H9 (cell line): ENCODE measurements around the gene KCNMA1. TPM values are rescaled to one million over a fixed set of nuclear protein-coding genes. Genes with fewer than 3 reads are reported as not detected.

ENCODE experiments used
- DNase-seq: peaks from one replicate; pipeline ENCODE4 v3.0.0-alpha.2; 2017
- H2AFZ ChIP-seq: one replicate; pipeline ENCODE4 v1.6.1; 2013; ENCODE audit warnings: mild to moderate bottlenecking, low read length, control low read depth, moderate library complexity
- H2AK5ac ChIP-seq: 2 replicates; pipeline ENCODE4 v1.6.1; 2013; ENCODE audit warnings: low read length, control low read depth, mixed read lengths; ENCODE audit not compliant: insufficient read length
- H2BK120ac ChIP-seq: one replicate; pipeline ENCODE4 v1.6.1; 2013; ENCODE audit warnings: low read depth, mild to moderate bottlenecking, low read length, control low read depth, inconsistent platforms; ENCODE audit not compliant: poor library complexity, severe bottlenecking
- H2BK12ac ChIP-seq: 2 replicates; pipeline ENCODE4 v1.6.1; 2013; ENCODE audit warnings: low read length, control low read depth, mixed read lengths, low read depth; ENCODE audit not compliant: insufficient read length
- H2BK15ac ChIP-seq: 2 replicates; pipeline ENCODE4 v1.6.1; 2013; ENCODE audit warnings: low read depth, low read length, control low read depth
- H2BK20ac ChIP-seq: one replicate; pipeline ENCODE4 v1.6.1; 2013; ENCODE audit warnings: low read depth, mild to moderate bottlenecking, low read length, control low read depth, inconsistent platforms; ENCODE audit not compliant: poor library complexity, severe bottlenecking
- H2BK5ac ChIP-seq: 2 replicates; pipeline ENCODE4 v1.6.1; 2013; ENCODE audit warnings: low read length, control low read depth, mixed read lengths; ENCODE audit not compliant: insufficient read length
- H3K14ac ChIP-seq: 2 replicates; pipeline ENCODE4 v1.6.1; 2013; ENCODE audit warnings: low read length, control low read depth; ENCODE audit not compliant: insufficient read depth
- H3K18ac ChIP-seq: 2 replicates; pipeline ENCODE4 v1.6.1; 2013; ENCODE audit warnings: low read depth, mild to moderate bottlenecking, mixed read lengths, low read length, control low read depth; ENCODE audit not compliant: insufficient read length
- H3K23ac ChIP-seq: 2 replicates; pipeline ENCODE4 v1.6.1; 2013; ENCODE audit warnings: low read length, control low read depth, mixed read lengths, low read depth; ENCODE audit not compliant: insufficient read length
- H3K23me2 ChIP-seq: 2 replicates; pipeline ENCODE4 v1.6.1; 2013; ENCODE audit warnings: low read depth, mild to moderate bottlenecking, mixed read lengths, low read length, control low read depth; ENCODE audit not compliant: insufficient read length, poor library complexity, severe bottlenecking
- H3K27ac ChIP-seq: 2 replicates; pipeline ENCODE4 v1.5.1; 2013; ENCODE audit warnings: low read length, control low read depth, mixed read lengths, low read depth; ENCODE audit not compliant: insufficient read length
- H3K27me3 ChIP-seq: 2 replicates; pipeline ENCODE4 v1.6.1; 2013; ENCODE audit warnings: low read length, control low read depth, inconsistent platforms; ENCODE audit not compliant: insufficient read depth
- H3K4ac ChIP-seq: 2 replicates; pipeline ENCODE4 v1.6.1; 2013; ENCODE audit warnings: low read depth, mild to moderate bottlenecking, control low read depth, inconsistent platforms, low read length, moderate library complexity
- H3K4me1 ChIP-seq: 2 replicates; pipeline ENCODE4 v1.6.1; 2013; ENCODE audit warnings: low read length, control low read depth, inconsistent platforms; ENCODE audit not compliant: insufficient read depth
- H3K4me2 ChIP-seq: 2 replicates; pipeline ENCODE4 v1.6.1; 2013; ENCODE audit warnings: low read length, control low read depth, mixed read lengths; ENCODE audit not compliant: insufficient read length, insufficient read depth
- H3K56ac ChIP-seq: 2 replicates; pipeline ENCODE4 v1.6.1; 2013; ENCODE audit warnings: low read depth, mild to moderate bottlenecking, mixed read lengths, low read length, control low read depth; ENCODE audit not compliant: insufficient read length
- H3K79me1 ChIP-seq: 2 replicates; pipeline ENCODE4 v1.6.1; 2013; ENCODE audit warnings: low read depth, mild to moderate bottlenecking, moderate library complexity, low read length, control low read depth, inconsistent platforms; ENCODE audit not compliant: insufficient read depth, poor library complexity, severe bottlenecking
- H3K79me2 ChIP-seq: 2 replicates; pipeline ENCODE4 v1.6.1; 2013; ENCODE audit warnings: low read length, control low read depth, inconsistent platforms; ENCODE audit not compliant: insufficient read depth
- H3K9ac ChIP-seq: 2 replicates; pipeline ENCODE4 v1.6.1; 2013; ENCODE audit warnings: low read length, control low read depth, mixed read lengths; ENCODE audit not compliant: insufficient read length; ENCODE audit errors: extremely low read depth
- H3K9me3 ChIP-seq: one replicate; pipeline ENCODE4 v1.6.1; 2013; ENCODE audit warnings: low read depth, low read length, inconsistent platforms; ENCODE audit not compliant: control insufficient read depth
- H3T11ph ChIP-seq: one replicate; pipeline ENCODE4 v1.6.1; 2013; ENCODE audit warnings: mild to moderate bottlenecking, low read length, control low read depth, inconsistent platforms
- H4K20me1 ChIP-seq: one replicate; pipeline ENCODE4 v1.6.1; 2013; ENCODE audit not compliant: control insufficient read depth, insufficient read length, insufficient read depth
- H4K5ac ChIP-seq: 2 replicates; pipeline ENCODE4 v1.6.1; 2013; ENCODE audit warnings: low read depth, mild to moderate bottlenecking, mixed read lengths, low read length, control low read depth; ENCODE audit not compliant: insufficient read length
- H4K8ac ChIP-seq: replicated peaks from 2 replicates; pipeline ENCODE4 v1.6.1; 2013; ENCODE audit warnings: low read length, control low read depth, mixed read lengths, low read depth; ENCODE audit not compliant: insufficient read length
- H4K91ac ChIP-seq: 2 replicates; pipeline ENCODE4 v1.6.1; 2013; ENCODE audit warnings: low read depth, mild to moderate bottlenecking, moderate library complexity, mixed read lengths, low read length, control low read depth; ENCODE audit not compliant: insufficient read length
- H3K27ac Mint-ChIP-seq, 3 experiments: 2 replicates in 2 of 3; 3 replicates in 1 of 3; pipeline ENCODE4 v1.8.0; 2020 to 2021; ENCODE audit warnings: mixed read lengths in 3 of 3, mild to moderate bottlenecking in 1 of 3, moderate library complexity in 1 of 3
- H3K27me3 Mint-ChIP-seq: 2 replicates; pipeline ENCODE4 v1.8.0; 2021; ENCODE audit warnings: low read depth, mild to moderate bottlenecking, moderate library complexity, mixed read lengths
- H3K36me3 Mint-ChIP-seq, 3 experiments: 2 replicates in 2 of 3; 3 replicates in 1 of 3; pipeline ENCODE4 v1.8.0; 2020 to 2021; ENCODE audit warnings: low read depth in 3 of 3, mixed read lengths in 3 of 3; ENCODE audit not compliant: insufficient read depth in 1 of 3
- H3K4me1 Mint-ChIP-seq, 2 experiments: 2 replicates each; pipeline ENCODE4 v1.8.0; 2020; ENCODE audit warnings: mixed read lengths in 2 of 2
- H3K4me3 Mint-ChIP-seq, 2 experiments: 2 replicates in 1 of 2; 3 replicates in 1 of 2; pipeline ENCODE4 v1.8.0; 2020 to 2021; ENCODE audit warnings: mild to moderate bottlenecking in 2 of 2, mixed read lengths in 2 of 2, moderate library complexity in 1 of 2
- H3K9me3 Mint-ChIP-seq, 2 experiments: 2 replicates in 1 of 2; 3 replicates in 1 of 2; pipeline ENCODE4 v1.8.0; 2020; ENCODE audit warnings: mild to moderate bottlenecking in 2 of 2, mixed read lengths in 2 of 2, moderate library complexity in 1 of 2
- CTCF ChIP-seq: fragments of 200-600 bp; sonication (generic); conservative IDR thresholded peaks from 3 replicates; pipeline ENCODE4 v1.8.0; 2021; ENCODE audit warnings: antibody characterized with exemption, mild to moderate bottlenecking
- WGBS: extraction: QIAGEN DNeasy Blood & Tissue Kit; methylation state at CpG from one replicate; pipeline ENCODE4 v1.1.7; 2013; ENCODE audit warnings: missing lambda C conversion rate, low lambda C conversion rate, mixed read lengths; ENCODE audit not compliant: insufficient read length; ENCODE audit errors: extremely low coverage; 5-methylcytosine and 5-hydroxymethylcytosine counted together
- total RNA-seq: library from RNA; stranded (reverse); gene quantifications from 2 replicates; pipeline ENCODE4 v1.2.1, GENCODE V29; 2021

KCNMA1 gene
- total RNA-seq, 1 experiment from 2014 or later: 2.0 TPM

DNA sequence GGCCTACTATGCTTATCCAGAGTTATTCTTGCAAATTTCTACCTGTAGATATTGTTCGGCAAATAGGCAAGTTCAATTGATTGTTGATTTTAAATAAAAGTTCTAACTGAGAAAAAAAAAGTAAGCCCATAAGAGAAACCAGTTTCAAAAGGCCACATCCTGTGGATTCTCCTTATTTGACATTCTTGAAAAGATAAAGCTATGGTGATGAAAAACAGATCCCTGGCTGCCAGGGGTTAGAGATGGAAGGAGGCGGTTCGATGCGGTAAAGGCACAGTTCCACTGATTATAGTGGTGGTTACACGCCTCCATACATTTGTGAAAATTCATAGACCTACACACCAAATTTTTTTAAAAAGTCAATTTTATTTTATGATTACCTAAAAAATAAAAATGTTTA lies 347.8 kb downstream of the KCNMA1 start:
- H2BK5ac ChIP-seq: no peak overlapping the region
- no peaks in the 10 kb centered on the region for H3K23me2 ChIP-seq
- no peak overlapping the region for H3K14ac ChIP-seq
- no peak overlapping the region for H2BK15ac ChIP-seq
- no peak overlapping the region for H4K5ac ChIP-seq
- no peak overlapping the region for H2AFZ ChIP-seq
- H4K20me1 ChIP-seq: no peaks in the 10 kb centered on the region
- no peak overlapping the region for H4K8ac ChIP-seq
- no peak for TF ChIP-seq CTCF
- WGBS: no CpG with 5 or more reads among the region's 5 CpGs
- no peak overlapping the region for H3K4ac ChIP-seq
- H3K4me3 Mint-ChIP-seq: no peak overlapping the region
- H2BK120ac ChIP-seq: no peak overlapping the region
- DNase-seq: no peak
- no peak overlapping the region for H3K56ac ChIP-seq
- no peak overlapping the region for H3K23ac ChIP-seq
- H3K18ac ChIP-seq: no peak overlapping the region
- no peak overlapping the region for H3T11ph ChIP-seq
- no peaks in the 10 kb centered on the region for H3K27me3 ChIP-seq
- H3K27ac Mint-ChIP-seq: no peak overlapping the region
- no peaks in the 10 kb centered on the region for H3K79me2 ChIP-seq
- no peaks in the 10 kb centered on the region for H3K36me3 Mint-ChIP-seq
- no peaks in the 10 kb centered on the region for H3K79me1 ChIP-seq
- H2AK5ac ChIP-seq: no peak overlapping the region
- H3K4me2 ChIP-seq: no peak overlapping the region
- no peak overlapping the region for H3K27ac ChIP-seq
- peaks cover 7% of the 10 kb centered on the region for H3K4me1 ChIP-seq
- H3K9me3 Mint-ChIP-seq: no peaks in the 10 kb centered on the region
- no peak overlapping the region for H4K91ac ChIP-seq
- H2BK20ac ChIP-seq: no peak overlapping the region
- H3K9ac ChIP-seq: no peak overlapping the region
- H3K9me3 ChIP-seq: no peaks in the 10 kb centered on the region
- H2BK12ac ChIP-seq: no peak overlapping the region
- peaks cover 46 to 52% of the 10 kb centered on the region in 2 experiments for H3K4me1 Mint-ChIP-seq
- H3K27me3 Mint-ChIP-seq: peaks cover 13% of the 10 kb centered on the region
